BE2C (cell line): ENCODE measurements around the gene C16orf92.
A peak's percentile ranks its signal among the peaks of the same experiment; 100 is the strongest.

ENCODE experiments used
- DNase-seq: peaks from one replicate; pipeline ENCODE4 v3.0.0-alpha.2; 2020
- H3K27me3 ChIP-seq: fragments of 250-450 bp; sonication (Bioruptor Pico); 2 replicates; pipeline ENCODE4 v1.5.1; 2020; ENCODE audit warnings: mild to moderate bottlenecking
- H3K36me3 ChIP-seq: fragments of 250-450 bp; sonication (Bioruptor Pico); 2 replicates; pipeline ENCODE4 v1.5.1; 2020; ENCODE audit warnings: mild to moderate bottlenecking
- H3K4me1 ChIP-seq: fragments of 250-450 bp; sonication (Bioruptor Pico); 2 replicates; pipeline ENCODE4 v1.5.1; 2020
- H3K4me3 ChIP-seq: 2 replicates; pipeline ENCODE4 v1.5.1; 2011; ENCODE audit warnings: low read depth, low read length
- H3K9me3 ChIP-seq: fragments of 250-450 bp; sonication (Bioruptor Pico); 2 replicates; pipeline ENCODE4 v1.5.1; 2020
- TF ChIP-seq, protein P1 (sequence below): IDR thresholded peaks from 2 replicates; pipeline ENCODE4 v1.5.1; 2012; ENCODE audit warnings: mild to moderate bottlenecking, low read depth, low read length

C16orf92 gene

DNA sequence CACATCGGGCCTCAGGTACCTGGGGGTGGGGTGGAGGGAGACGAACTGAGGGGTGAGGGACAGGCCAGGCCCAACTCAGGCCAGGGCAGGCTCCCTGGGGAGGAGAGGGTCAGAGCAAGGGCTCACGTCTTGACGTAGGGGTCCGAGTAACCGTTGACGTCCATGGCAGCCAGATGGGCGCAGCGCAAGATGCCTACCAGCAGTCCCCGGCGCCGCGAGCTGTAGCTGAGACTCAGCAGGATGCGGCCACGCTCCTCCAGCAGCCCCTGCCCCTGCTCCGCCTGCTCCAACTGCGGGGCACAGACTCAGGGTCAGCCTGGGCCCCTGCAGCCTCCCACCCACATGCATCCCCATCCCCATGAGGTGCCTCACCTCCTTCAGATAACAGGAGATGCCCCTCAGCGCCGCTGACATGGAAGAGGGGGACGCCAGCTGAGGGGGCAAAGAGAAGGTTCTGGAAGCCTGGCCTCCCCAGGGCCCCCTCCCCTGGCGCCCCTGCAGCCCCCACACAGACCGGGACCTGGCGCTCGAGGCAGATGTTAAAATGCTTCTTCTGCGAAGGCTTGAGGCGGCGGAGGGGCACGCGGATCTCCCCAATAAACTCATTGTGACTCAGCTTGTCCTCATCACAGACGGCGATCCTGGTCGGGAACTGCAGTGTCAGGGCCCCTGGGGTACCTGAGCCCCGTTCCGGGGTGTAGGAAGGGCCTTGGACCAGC, 16.2 kb upstream of the C16orf92 start:
- Histone ChIP-seq H3K27me3 (no peaks in the 10 kb centered on the region), H3K4me1 (peaks cover 3% of the 10 kb centered on the region; the same call in 1 of the 2 replicates), H3K9me3 (no peaks in the 10 kb centered on the region), H3K4me3 (no peak overlapping the region), H3K36me3 (peaks cover 4% of the 10 kb centered on the region; the same call in 1 of the 2 replicates)
- DNase-seq, result no peak
- TF ChIP-seq, protein P1, sequence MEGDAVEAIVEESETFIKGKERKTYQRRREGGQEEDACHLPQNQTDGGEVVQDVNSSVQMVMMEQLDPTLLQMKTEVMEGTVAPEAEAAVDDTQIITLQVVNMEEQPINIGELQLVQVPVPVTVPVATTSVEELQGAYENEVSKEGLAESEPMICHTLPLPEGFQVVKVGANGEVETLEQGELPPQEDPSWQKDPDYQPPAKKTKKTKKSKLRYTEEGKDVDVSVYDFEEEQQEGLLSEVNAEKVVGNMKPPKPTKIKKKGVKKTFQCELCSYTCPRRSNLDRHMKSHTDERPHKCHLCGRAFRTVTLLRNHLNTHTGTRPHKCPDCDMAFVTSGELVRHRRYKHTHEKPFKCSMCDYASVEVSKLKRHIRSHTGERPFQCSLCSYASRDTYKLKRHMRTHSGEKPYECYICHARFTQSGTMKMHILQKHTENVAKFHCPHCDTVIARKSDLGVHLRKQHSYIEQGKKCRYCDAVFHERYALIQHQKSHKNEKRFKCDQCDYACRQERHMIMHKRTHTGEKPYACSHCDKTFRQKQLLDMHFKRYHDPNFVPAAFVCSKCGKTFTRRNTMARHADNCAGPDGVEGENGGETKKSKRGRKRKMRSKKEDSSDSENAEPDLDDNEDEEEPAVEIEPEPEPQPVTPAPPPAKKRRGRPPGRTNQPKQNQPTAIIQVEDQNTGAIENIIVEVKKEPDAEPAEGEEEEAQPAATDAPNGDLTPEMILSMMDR, result no peak

DNA sequence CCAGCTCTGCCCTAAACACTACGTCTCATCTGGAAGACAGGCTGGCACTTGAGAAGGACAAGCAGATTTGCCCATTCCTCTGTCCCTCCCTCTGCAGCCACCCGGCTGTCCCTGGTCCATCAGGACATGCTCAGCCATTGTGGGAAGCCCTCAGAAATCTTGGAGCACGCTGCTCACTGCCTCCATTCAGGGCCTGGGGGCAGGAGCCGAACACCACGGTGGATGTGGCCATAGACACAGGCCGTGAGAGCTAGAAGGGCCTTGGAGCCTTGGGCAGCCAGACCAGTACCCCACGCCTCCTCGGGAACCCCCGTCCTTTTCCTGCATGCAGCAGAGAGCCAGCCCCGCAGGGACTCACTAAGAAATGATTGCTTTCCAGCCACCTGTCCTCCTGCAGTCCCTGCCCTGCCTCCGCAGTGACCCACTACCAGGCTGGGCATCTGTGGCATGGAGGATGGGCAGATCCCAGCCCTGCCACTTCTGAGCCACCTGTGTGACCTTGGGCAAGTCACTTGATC, 15.6 kb upstream of the C16orf92 start:
- no peaks in the 10 kb centered on the region for H3K9me3 ChIP-seq
- peaks cover 3% of the 10 kb centered on the region; the same call in 1 of the 2 replicates for H3K4me1 ChIP-seq
- TF ChIP-seq, protein P1, result no peak
- H3K36me3 ChIP-seq, result peaks cover 4% of the 10 kb centered on the region; the same call in 1 of the 2 replicates
- no peaks in the 10 kb centered on the region for H3K27me3 ChIP-seq
- no peak overlapping the region for H3K4me3 ChIP-seq
- DNase-seq, result no peak

DNA sequence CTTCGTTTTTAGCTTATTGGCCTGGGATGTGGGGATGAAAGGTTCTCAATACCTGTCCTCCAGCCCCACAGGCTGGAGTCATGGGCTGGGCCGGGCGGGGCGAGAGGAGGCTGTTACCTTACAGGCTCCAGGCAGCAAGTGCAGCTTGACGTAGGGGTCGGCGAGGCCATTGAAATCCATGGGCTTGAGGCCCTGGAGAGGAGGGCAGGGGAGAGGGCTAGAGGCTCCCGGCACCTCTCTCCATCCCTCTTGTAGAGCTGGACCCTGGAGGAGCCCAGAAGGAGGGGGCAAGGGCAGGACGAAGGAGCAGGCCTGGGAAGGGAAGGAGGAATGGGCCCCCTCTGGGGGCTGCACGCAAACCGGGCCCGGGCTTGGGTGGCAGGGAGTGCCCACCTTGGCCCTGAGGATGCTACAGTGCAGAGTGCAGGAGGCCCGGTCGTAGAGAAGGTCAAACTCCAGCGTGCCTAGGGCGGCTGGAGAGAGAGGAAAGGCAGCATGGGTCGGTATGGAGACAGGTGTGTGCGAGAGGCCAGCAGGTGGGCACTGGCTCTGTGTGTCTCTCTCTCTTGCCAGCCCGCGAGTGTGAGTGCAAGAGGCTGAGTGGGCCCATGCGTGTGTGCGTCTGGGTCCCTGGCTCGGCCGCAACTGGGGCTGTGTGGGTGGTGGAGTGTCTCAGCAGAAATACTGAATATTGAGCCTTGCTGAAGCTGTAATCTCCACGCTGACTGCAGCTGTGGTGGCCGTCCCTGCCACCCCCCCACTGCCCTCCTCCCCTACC, 13.7 kb upstream of the C16orf92 start:
- TF ChIP-seq, protein P1, result no peak
- H3K4me3 ChIP-seq, result no peak overlapping the region
- DNase-seq, result no peak

DNA sequence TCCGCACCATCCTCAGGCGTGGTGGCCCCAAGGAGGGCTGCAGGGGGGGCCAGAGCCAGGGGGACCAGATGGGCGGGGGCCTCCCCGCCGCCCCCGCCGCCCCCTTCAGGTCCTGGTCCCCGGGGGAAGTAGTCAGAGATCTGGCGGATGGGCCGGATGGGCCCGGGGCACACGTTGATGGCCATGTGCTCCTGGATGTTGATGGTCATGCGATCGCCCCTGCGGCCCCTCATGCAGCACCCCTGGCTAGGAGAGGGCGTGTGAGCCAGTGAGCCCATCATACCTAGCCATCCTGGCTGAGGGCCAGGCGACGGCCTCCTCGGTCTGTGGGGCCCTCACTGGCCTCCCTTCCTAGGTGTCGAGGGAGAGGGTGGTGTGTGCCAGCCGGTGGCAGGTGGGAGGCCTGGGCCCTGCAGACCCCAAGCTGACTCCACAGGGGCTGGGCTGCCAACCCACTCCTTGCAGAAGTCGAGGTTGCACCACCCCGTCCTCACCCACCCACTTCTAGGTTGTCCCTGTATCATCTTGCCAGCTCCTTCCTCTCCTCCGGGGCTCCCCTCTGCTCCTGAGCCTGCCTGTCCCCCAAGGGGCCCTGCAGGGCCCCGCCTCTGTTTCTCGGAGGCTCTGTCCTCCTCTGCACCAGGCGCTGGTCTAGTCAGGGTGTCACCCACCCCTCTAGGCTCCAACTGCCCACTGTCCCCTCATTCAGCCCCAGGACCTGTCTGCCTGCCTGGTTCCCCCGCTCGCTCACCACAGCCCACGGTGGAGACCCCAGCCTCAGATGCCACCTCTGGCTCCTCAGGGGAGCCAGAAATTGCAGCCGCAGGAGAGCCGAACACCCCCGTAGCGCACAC, 12.8 kb upstream of the C16orf92 start:
- no peak for DNase-seq
- H3K4me1 ChIP-seq, result no peaks in the 10 kb centered on the region
- H3K36me3 ChIP-seq, result no peaks in the 10 kb centered on the region
- TF ChIP-seq, protein P1, result no peak
- no peaks in the 10 kb centered on the region for H3K27me3 ChIP-seq
- peak overlapping the region; percentile 54 for H3K4me3 ChIP-seq
- H3K9me3 ChIP-seq, result no peaks in the 10 kb centered on the region

More for the DNA sequence above, 13.7 kb upstream of the C16orf92 start:
- peaks cover 3% of the 10 kb centered on the region; the same call in 1 of the 2 replicates for H3K4me1 ChIP-seq
- no peaks in the 10 kb centered on the region for H3K27me3 ChIP-seq
- H3K36me3 ChIP-seq, result no peaks in the 10 kb centered on the region
- no peaks in the 10 kb centered on the region for H3K9me3 ChIP-seq

DNA sequence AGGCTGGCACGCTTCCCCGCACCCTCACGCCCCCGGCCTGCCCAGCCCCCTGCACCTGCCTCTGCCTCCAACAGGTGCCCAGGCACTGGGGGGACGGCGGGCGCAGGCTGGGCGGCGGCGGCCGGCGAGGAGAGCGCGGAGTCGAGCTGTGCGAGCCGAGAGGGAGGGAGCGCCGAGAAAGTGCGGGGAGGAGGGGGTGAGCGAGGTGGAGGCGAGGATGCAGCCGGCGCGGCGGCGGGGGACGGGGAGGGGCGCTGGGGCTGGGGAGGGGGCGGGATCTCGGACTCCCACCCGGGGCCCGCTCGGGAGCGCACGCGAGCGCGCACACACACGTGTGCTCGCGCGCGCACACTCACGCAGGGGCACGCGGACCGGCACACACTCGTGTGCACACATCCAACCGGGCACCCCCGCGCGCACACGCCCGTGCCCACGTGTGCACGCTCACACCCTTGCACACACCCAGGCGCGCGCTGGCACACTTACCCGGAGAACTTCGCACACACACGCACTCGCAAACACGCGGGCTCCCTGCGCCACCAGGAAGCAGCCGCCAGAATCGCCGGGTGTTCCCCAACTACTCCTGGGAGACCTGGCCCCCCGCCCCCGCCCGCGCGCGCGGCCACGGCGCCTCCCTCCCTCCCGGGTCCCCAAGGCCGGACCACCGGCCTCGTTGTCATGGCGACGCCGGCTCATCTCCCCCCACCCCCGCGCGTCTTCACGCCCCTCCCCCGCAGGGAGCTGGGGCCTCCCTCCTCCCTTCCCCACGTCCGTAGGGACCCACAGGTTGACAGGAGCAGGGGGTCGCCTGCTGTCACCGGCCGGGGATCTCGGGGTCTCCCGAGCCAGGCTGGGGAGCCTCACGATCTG, 11.9 kb upstream of the C16orf92 start, which contains the start of gene DOC2A:
TSS of gene DOC2A (minus strand) at position 184 of the 870 bp plus-strand sequence. CDS start 805 bp downstream, outside the sequence.
- Histone ChIP-seq H3K9me3 (no peaks in the 10 kb centered on the region), H3K36me3 (no peaks in the 10 kb centered on the region), H3K4me3 (peak within 1 kb of the TSS; percentile 54), H3K27me3 (no peaks in the 10 kb centered on the region), H3K4me1 (no peaks in the 10 kb centered on the region)
- peak; percentile 65 for DNase-seq
- TF ChIP-seq, protein P1, result no peak
